ENCODE results near the gene PAPPA. TPM values are rescaled to one million over a fixed set of nuclear protein-coding genes. Genes with fewer than 3 reads are reported as not detected.

The PAPPA gene
- total and polyA plus RNA-seq, 9 of the 15 experiments (the other 6 are each of a cell fraction or from before 2014, with no cell fraction given) = 0.06 to 0.18 (median 0.11) TPM

DNA sequence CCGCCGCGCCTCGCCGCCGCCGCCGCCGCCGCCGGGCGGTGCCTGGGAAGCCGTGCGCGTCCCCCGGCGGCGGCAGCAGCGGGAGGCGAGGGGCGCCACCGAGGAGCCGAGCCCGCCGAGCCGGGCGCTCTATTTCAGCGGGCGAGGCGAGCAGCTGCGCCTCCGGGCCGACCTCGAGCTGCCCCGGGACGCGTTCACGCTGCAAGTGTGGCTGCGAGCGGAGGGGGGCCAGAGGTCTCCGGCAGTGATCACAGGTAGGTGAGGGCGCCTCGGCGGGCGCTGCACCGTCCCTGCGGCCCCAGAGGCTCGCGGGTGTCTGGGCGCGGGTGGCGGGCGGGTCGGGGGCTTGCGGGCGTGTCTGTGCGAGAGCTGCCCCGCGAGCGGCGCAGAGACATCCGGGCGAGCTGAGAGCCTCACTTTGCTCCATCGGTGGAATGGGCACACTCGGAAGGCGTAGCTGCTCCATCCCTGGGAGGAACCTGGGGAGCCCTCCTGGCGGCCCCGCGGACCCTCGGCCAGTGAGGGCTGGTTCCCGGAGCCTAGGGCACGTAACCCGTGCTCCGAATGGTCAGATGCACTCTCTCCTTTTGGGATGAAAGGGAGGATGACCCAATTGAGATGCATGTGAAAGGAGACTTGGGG is 864 bp downstream of the PAPPA start:
- no peak overlapping the region for H2AFZ ChIP-seq (ENCODE audit: low read depth, low read length)
- no peaks in the 10 kb centered on the region for H3K9me1 ChIP-seq (ENCODE audit: control insufficient read depth, insufficient read depth, low read length)
- no peaks in the 10 kb centered on the region for H3K79me2 ChIP-seq (ENCODE audit: control insufficient read depth, insufficient read depth, low read length)
- no peaks in the 10 kb centered on the region for H3K9me3 ChIP-seq (replicated peaks; ENCODE audit: control insufficient read depth, insufficient read depth, low read depth, low read length)
- no TSS peak for BruUV-seq (replicated peaks)
- TF ChIP-seq, protein P1, sequence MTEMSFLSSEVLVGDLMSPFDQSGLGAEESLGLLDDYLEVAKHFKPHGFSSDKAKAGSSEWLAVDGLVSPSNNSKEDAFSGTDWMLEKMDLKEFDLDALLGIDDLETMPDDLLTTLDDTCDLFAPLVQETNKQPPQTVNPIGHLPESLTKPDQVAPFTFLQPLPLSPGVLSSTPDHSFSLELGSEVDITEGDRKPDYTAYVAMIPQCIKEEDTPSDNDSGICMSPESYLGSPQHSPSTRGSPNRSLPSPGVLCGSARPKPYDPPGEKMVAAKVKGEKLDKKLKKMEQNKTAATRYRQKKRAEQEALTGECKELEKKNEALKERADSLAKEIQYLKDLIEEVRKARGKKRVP (CRISPR knock-in tag; IDR thresholded peaks at IDR 0.05) = no peak
- peak in 1 of 2 experiments; percentile 35; a peak in 1 of 4 replicates for TF ChIP-seq RCOR1 (IDR thresholded peaks at IDR 0.05; ENCODE audit: borderline replicate concordance in 1 of 2, low read depth in 2 of 2, low read length in 2 of 2)
- H3K4me3 ChIP-seq = no peak overlapping the region
- ATAC-seq = no peak; the same call in 2 of the 3 replicates
- WGBS (ENCODE audit: insufficient coverage, low coverage, missing lambda C conversion rate) = 21% methylated on average over 20 of the region's 74 CpGs
- no peak for FAIRE-seq
- no peaks in the 10 kb centered on the region for H4K20me1 ChIP-seq (replicated peaks; ENCODE audit: control insufficient read depth, insufficient read depth, low read length)
- no peak for DNase-seq (ENCODE audit: extremely low read depth in 1 of 4, low spot score in 3 of 4)
- POLR2A ChIA-PET = no interaction called here
- H3K4me2 ChIP-seq (ENCODE audit: insufficient read depth, low read length) = no peak overlapping the region
- no peak overlapping the region for H3K9ac ChIP-seq (ENCODE audit: insufficient read depth in 1 of 2, low read depth in 2 of 2, low read length in 2 of 2)
- in situ Hi-C loops (cut with MboI) (loop anchor here (5.0 to 10.0 kb wide), 2 partner anchors 340 to 418 kb away; no protein-coding TSS in a partner anchor), intact Hi-C loops (cut with micrococcal nuclease) (loop anchor here (5.0 kb wide), 1 partner anchor 493 kb away; no protein-coding TSS in a partner anchor)
- CTCF ChIA-PET (ENCODE audit: low intra/inter-chr PET ratio) = no interaction called here
- H3K4me1 ChIP-seq (replicated peaks in 1 of 2; ENCODE audit: control insufficient read depth in 2 of 2, insufficient read depth in 2 of 2, low read length in 2 of 2) = peaks cover 0 to 10% of the 10 kb centered on the region in 2 experiments; a peak in 3 of 5 replicates
- peaks cover 7 to 15% of the 10 kb centered on the region in 2 experiments; a peak in 4 of 5 replicates for H3K27me3 ChIP-seq (ENCODE audit: control insufficient read depth in 2 of 2, insufficient read depth in 2 of 2, low read length in 2 of 2)
- H3K27ac ChIP-seq (ENCODE audit: extremely low read depth, low read depth, low read length) = no peak overlapping the region
- H3K36me3 ChIP-seq (ENCODE audit: control insufficient read depth, insufficient read depth, low read length) = no peaks in the 10 kb centered on the region
